Activated CD8-positive, alpha-beta memory T cell treated with anti-CD3 and anti-CD28 coated beads for 24 hours (primary cell): ENCODE results near the gene GLCE.
"Not testable (repeated sequence)": the region's sequence is repeated elsewhere in the genome, so short reads cannot be mapped to it uniquely, and the experiment has no call there.

Source experiments
- DNase-seq: peaks from one replicate; pipeline ENCODE4 v3.0.0-alpha.2; 2020

GLCE gene

DNA sequence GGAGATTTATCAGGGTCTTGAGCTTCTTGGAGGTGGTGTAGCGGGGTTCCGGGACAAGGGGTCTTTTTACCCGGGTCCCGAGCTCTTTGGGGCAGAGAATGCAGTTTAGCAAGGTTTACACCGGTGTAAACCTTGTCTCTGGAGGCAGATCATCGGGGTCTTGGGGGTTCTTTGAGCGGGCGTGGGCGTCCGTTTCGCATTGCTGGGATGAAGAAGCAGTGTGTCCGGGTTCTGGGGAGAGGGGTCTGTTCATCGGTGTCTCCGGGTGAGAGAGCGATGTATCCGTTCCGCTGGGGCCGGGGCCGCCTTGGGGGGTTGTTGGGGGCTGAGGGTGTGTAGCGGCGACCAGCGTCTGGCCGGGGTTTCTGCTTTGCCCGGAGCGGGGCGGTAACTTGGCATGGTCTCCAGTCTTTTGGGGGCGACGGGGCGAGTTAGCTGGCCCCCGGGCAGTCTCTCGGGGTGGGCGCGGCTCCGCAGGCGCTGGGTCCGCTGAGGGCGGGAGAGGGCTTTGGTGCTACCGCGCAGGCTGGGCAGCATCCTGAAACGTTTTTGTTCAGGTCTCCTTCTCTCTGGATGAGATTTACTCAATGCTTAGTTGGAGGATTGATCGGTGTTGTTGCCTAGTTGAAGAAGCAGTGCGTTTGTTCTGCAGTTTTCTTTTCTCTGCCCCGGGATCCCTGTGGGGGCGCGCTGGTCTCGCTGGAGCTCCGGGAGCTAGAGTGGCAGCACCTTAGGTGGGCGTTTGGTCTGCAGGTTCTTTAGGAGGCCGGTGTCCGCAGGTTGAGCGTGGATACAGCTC, 843 bp downstream of the GLCE start:
- peak; percentile 73 for DNase-seq

DNA sequence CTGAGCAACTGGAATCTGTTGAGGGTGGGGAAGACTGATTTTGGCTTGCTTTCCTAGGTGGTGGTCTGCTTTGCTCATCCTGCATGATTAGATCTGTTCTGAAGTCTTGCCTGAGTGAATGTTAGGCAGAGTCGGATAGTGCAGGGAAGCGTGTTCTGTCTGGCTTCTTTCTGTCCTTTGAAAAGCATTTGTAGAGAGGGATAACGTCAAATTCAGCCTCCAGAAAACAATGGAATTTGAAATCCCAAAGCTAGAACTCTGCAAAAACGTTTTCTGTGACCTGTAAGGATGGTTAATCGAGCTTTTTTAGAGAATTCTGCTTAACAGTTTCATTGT, 1.4 kb downstream of the GLCE start:
- no peak for DNase-seq

DNA sequence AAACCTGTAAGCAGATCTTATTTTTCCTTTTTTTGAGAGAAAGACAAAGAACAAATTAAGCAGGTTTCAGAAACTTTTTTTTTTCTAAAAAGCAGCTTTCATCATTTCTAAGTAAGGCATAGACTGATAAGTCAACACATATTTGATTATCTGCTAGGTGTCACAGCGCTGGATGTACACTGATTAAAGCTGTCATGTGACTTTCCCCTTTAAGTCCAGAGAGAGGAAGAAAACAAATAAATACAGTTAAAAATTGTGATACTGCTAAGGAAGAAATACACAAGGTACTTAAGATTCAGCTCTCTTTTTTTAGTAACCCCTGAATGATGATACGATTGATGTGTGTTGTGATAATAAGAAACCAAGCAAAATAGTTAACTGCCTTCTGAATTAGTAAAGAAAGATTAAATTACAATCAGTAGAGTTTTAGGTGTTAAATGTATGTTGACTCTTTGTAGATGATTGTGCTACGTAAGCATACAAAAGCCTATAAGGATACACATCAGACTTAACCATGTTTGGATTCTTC, 2.8 kb downstream of the GLCE start:
- no peak for DNase-seq

DNA sequence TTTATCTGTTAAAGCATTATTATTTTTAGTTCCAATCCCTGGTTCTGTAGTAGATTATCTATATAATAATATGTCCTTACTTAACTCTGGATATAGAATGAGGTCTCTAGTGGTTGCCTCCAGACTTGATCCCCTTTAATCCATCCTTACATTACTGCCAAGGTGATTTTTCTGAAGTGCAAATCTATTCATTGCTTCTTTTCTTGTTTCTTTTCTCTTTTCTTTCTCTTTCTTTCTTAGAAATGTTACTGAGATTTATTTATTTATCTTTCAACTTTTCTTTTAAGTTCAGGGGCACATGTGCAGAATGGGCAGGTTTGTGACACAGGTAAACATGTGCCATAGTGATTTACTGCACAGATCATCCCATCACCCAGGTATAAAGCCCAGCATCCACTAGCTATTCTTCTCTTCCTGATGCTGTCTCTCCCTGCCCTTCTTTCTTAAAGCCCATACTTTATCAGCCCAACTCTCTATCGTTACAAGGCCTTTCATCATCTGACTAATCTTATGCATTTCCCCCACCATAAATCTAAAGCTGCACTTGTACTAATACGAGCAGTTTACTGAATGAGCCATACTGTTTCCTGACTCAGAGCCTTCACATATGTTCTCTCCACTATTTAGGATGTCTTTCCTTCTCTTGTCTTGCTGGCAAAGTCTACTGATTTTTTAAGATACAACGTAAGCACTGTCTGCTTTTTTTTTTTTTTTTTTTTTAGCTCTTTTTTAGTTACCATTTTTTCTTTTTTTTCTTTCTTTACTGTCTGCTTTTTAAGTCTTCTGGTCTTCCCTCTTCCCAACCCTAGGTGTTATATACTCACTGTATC, 4.6 kb downstream of the GLCE start:
- no peak for DNase-seq

DNA sequence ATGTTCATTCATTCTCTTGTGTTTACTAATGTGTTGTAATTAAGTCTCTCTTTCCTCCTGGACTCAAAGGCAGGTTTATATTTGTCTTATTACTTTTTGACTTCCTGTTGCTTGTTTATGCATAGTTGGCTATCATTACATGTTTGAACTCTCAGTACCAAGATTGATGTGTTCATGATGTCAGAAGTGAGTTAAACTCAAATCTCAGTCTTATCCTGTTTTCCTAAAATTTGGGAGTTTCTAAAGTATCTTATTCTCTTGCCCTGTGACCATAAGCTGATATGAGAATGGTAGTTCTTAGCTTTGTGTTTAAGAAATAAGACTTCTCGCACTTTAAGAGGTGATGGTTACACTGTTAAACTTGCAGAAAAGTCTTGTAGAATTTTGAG, 5.2 kb downstream of the GLCE start:
- DNase-seq: no peak

DNA sequence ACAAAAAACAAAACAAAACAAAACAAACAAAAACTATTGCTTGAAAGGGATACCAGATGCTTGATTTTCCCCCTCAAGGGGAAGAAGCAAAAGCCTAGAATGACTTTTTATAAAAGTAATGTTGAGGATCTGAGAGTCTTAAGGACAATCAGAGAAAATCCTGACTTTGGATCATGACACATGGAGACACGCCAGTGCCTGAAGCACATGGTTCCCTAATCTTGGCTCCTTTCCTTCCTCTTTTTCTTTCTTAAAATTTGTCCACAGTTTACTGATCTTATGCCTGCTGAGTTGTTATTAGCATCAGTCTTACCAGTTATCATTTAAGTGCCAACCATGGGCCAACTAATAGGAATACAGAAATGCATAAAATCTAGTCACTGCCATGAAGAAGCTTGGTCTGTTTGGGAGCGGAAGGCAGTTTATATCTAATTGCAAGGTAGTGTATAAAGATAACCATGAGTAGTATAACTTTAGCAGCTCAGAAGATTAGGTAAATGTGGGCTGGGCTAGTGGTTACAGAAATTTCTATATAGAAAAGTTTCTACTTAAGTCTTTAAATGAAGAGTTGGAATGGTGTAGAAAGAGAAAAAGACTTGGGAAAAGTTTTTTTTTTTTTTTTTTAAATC, 6.9 kb downstream of the GLCE start:
- DNase-seq: no peak

DNA sequence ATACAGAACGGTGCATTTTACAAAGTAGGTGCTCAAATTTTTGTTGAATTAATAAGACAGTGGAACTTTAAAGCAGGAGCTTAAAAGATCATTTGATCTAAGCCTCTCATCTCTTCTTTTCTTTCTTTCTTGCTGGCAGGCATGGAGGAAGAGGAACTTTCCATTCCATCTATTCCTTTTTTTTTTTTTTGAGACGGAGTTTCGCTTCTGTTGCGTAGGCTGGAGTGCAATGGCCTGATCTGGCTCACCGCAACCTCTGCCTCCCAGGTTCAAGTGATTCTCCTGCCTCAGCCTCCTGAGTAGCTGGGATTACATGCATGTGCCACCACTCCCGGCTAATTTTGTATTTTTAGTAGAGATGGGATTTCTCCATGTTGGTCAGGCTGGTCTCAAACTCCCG, 7.9 kb downstream of the GLCE start:
- not testable (repeated sequence) for DNase-seq

DNA sequence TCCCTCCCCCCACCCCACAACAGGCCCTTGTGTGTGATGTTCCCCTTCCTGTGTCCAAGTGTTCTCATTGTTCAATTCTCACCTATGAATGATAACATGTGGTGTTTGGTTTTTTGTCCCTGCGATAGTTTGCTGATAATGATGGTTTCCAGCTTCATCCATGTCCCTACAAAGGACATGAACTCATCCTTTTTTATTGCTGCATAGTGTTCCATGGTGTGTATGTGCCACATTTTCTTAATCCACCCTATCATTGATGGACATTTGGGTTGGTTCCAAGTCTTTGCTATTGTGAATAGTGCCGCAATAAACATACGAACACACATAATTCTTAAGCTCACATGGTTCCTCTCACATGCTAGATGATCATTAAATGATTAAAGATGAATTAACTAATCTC, 9.1 kb downstream of the GLCE start:
- DNase-seq: not testable (repeated sequence)

DNA sequence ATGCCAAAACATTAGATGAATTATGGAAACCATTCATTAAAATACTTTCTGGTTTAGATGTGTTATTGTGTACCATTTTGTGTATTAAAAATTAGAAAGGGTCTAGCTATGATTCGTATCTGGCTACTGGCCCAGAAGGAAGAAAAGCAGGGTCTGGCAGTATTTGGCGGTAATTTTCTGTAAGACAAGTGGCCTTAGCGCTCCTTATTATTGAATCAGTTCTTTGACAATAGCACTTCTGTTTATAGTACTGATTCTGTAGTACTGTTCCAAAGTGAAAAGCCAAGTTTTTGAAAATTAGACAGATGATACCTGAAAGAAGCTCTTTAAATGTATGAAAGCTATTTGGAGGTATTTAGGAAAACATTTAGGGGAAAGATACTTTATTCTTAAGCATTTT, 10.2 kb downstream of the GLCE start:
- DNase-seq: no peak

DNA sequence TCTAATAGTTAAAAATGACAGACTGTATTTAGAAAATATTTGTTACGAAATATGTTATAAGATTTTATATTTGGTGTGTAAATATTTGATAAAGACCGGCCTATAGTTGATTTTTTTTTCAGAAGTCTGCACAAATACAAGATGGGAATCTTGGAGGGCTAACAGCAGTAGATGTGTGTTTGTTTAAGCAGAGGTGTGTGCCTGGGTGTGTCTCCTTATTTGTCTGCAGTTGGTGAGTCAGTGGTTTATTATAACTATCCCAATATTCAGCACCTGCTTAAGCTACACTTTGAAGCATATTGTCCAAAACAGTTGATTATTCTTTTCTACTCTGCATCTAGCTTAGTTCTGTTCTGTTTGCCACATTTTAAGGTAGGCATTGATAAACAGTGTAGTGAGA, 12.4 kb downstream of the GLCE start:
- DNase-seq: no peak

DNA sequence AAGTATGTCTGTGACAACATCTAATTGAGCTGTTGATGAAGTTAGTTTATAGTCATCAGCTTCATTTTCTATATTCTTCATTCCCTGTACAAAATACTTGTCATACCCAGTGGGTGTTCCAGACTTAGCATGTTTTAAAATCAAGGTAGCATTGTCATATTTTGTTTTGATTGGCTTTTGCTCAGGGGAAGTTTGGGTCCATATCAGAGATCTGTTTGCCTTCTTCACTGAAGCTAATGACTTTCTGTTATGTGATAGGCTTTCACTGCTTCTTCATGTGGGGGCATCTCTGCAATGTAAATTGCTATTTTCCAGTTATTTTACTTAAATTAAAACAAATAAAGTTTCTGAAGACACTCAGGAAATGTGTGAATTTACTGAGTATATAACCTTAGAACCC, 15.1 kb downstream of the GLCE start:
- DNase-seq: no peak

DNA sequence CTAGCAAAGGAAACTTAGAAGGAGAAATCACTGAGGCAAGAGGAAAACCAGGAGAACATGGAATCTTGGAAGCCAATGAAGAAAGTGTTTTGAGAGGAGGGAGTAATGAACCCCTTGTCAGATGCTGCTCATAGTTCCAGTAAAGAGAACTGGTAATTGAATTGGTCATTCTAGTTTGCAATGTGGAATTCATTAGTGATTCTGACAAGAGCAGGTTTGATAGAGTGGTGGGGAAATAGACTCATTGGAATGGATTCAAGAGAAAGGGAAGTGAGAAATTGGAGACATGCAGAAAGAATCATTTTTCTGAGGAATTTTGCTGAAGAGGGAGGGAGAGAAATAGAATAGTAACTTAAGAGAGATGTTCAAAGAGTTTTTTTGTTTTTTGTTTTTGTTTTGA, 21.0 kb downstream of the GLCE start:
- DNase-seq: no peak

DNA sequence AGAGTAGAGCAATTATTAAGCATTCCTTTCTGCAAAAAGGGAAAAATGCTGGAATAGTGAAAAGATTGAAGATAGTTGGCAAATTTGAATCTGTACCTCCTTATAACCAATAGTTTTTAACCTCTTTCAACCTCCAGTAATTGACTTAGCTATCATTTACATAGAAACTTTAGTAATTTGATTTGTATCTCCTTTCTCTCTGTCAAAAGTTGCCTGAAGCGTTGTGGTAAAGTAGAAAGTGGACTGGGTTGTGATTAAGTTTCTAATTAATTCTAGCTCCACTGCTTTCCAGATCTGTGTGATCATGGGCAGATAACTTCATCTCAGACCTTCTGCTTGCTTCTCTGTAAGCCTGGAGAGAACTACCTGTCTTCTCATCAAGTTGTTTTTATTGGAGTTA, 24.8 kb downstream of the GLCE start:
- DNase-seq: no peak

DNA sequence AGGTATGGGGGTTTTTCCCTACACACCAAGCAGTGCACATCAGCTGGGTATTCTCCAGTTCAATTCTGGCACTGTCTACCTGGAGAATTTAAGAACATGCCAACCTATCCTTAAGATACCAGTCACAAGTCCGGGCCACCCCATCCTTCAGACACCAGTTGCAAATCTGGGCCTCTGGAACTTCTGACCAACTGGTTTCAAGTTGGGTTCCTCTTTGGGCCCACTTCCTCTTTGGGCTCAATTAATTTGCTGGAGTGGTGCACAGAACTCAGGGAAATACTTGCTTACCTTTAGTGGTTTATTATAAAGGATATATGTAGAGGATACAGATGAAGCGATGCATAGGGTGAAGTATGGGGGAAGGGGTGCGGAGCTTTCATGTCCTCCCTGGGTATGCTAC, 25.3 kb downstream of the GLCE start:
- no peak for DNase-seq

DNA sequence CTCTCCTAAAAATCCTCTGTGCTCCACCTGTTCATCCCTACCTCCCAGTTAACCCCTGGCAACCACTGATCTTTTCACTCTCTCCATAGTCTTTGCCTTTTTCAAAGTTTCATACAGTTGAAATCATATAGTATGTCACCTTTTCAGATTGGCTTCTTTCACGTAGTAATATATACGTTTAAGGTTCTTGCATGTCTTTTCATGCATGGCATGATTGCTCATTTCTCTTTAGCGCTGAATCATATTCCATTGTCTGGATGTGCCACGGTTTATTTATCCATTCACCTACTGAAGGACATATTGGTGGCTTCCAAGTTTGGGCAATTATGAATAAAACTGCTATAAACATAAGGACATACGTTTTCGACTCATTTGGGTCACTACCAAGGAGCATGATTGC, 28.7 kb downstream of the GLCE start:
- no peak for DNase-seq

DNA sequence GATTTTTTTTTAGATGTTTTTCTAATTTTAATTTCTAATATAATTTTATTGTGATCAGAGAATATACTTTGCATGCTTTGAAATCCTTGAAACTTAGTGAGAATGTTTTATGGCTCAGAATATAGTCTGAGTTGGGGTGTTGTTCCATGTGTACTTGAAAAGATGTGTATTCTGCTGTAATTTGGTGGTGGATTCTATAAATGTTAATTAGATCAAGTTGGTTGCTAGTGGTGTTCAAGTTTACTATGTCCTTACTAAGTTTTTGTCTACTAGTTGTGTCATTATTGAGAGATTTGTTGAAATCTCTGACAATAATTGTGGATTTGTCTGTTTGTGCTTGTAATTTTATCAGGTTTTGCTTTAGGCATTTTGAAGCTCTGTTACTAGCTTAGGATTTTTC, 29.7 kb downstream of the GLCE start:
- no peak for DNase-seq

DNA sequence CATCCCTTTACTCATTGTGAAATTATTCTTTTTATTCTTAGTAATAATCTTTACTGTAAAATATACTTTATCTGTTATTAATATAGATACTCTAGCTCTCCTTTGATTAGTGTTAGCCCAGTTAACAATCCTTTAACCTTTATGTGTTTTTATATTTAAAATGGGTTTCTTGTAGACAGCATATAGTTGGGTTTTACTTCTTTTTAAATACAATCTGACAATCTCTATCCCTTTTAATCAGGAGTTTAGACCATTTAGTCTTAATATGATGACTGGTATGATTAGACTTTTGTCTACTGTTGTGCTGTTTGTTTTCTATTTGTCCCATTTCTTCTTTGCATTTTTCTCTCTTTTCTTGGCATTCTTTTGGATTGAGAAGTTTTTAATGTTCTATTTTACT, 30.1 kb downstream of the GLCE start:
- DNase-seq: no peak

DNA sequence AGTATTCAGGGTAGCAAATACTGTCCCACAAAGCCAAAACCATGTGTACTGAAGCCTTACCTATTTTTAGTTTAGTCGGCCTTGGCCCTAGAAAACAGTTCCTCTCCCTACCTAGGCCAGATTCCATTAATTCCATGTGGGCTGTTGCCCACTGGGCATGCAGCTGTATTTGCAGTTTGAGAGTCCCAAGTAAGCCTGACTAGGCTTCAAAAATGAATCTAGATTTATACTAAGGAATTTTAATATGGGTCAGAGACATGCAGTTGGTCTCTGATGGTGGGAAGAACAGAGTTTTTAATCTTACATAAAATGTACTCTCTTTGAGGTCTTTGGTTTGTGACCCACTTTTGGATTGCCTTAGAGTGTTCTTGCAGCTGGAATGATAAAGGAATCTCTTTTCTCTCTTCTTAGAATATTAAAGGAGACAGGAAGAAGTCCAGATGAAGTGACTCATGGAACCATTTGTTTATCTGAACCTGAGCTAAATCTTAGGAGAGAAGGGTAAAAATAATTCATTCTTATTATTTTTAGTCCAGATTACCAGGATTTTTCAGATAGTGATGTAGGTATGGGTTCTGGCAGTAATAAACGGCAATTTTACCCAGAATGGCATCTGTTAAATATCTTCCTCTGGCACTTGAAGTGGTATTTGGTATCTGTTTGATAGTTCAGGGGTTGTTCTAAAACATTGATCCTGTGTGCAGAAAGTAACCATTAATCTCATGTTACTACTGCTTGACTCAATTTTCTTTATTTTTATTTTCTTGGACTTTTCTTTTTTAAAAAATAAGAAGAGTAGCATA, 33.8 kb downstream of the GLCE start:
- no peak for DNase-seq

DNA sequence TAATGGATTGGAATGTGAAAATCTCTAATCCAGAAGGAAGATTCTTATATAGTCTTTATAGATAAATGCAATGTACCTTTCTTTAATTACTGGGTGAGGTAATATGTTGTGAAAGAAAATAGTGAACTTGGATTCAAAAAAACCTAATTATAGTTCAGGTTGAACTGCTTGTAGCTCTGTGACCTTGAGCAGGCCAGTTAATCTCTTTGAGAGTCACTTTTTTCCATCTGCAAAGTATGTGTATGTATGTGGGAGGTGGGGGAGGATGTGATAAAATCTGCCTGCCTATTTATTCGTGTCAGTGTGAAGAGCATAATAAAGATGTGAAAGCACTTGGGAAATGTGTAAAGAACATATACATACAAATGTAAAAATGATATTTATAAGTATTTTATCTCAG, 34.4 kb downstream of the GLCE start:
- no peak for DNase-seq

DNA sequence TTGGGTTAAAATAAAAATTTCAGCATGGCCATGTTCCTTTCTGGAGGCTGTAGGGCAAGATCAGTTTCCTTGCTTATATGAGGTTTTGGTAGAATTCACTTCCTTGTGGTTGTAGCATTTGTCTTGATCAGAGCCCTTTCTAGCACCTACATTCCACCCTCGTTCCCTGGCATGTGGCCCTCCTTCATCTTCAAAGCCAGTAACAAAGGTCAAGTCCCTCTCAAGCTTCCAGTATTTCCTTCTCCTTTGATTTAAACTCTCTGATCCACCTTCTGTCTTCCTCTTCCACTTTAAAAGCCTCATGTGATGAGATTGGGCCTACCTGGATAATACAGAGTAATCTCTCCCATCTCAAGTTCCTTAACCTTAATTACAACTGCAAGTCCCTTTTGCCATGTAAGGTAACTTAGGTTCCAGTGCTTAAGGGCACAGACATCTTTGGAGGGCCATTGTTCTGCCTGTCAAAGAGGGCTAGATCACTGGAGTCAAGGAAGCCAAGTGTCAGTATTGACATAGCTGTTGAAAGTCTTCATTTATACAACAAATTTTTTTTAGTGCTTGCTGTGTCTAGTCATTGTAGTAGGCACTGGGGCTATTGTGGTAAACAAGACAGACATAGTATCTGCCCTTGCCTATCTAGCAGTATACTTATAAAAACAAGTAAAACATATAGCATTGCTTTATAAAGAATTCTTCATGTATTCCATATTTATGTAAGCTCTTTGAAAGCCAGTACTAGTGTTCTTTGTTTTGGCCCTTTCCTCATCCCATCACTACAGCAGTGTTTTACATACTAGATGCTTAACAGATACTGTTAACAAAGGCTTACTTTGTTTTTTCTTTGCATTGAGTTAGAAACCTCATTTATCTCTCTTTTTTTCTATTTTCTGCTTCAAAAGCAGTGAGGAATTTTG, 40.7 kb downstream of the GLCE start:
- no peak for DNase-seq

DNA sequence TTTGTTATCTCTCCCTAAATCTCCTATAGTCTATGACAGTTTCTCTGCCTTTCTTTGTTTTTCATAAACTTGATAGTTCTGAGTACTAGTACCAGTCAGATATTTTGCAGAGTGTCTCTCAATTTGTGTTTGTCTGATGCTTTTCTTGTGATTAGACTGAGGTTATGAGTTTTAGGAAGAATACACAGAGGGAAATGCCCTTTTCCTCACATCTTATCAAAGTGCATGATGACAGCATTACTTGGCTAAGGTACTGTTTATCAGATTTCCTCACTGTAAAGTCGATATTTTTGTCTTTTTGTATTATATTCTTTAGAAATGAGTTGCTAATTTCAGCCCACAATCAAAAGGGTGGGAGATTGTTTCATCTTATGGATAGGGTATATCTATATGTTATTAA, 45.6 kb downstream of the GLCE start:
- DNase-seq: no peak

DNA sequence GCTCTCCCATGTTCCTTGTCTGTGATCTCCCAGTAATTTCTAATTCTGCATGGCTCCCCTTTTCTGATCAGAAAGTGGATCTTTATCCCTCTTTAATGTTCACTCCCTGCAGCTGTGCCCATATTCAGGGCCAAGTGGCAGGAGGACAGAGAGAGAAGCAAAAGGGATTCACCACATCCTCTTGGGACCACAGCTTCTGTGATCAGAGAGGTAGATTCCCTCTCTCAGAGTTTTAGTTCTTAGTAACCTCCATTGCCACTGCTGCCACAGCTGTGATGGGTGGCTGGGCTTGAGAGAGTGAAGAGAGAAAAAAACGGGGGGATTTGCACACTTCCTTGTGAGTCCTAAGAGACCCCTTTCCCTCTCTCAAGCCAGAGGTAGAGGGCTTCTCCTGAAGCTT, 49.2 kb downstream of the GLCE start:
- no peak for DNase-seq
